Activated CD4-positive, alpha-beta T cell treated with anti-CD3 and anti-CD28 coated beads, Interleukin-2, Interleukin-6, amounts not matched to agents 100 ng/mL and 50 ng/mL, durations not matched to agents 16 hours and 8 hours (primary cell): ENCODE measurements around the gene AXIN2.
A peak's percentile ranks its signal among the peaks of the same experiment; 100 is the strongest.
"Not testable (repeated sequence)": the region's sequence is repeated elsewhere in the genome, so short reads cannot be mapped to it uniquely, and the experiment has no call there.

Experiments
- DNase-seq: peaks from one replicate; pipeline ENCODE4 v3.0.0-alpha.2; 2020

The AXIN2 gene

GRCh38 chr17:65536573-65537342 is 24.7 kb downstream of the AXIN2 start:
- DNase-seq: no peak

- DNase-seq: no peak
Measured at GRCh38 chr17:65535777-65536572, 25.5 kb downstream of the AXIN2 start.

- no peak for DNase-seq
Measured at GRCh38 chr17:65533852-65534457, 27.5 kb downstream of the AXIN2 start.

GRCh38 chr17:65533056-65533745 is 28.2 kb downstream of the AXIN2 start:
- DNase-seq: no peak

GRCh38 chr17:65532101-65532890 is 29.2 kb downstream of the AXIN2 start:
- no peak for DNase-seq

GRCh38 chr17:65531256-65532100 is 30.0 kb downstream of the AXIN2 start:
- no peak for DNase-seq

- DNase-seq: no peak
Measured at GRCh38 chr17:65530523-65531255, 30.8 kb downstream of the AXIN2 start.

- no peak for DNase-seq
Measured at GRCh38 chr17:65529761-65530522, 31.5 kb downstream of the AXIN2 start.

GRCh38 chr17:65529040-65529633 is 32.3 kb downstream of the AXIN2 start:
- DNase-seq: no peak

GRCh38 chr17:65527857-65528591 is 33.4 kb downstream of the AXIN2 start:
- DNase-seq: no peak

GRCh38 chr17:65527381-65527780 is 34.1 kb downstream of the AXIN2 start:
- DNase-seq: no peak

GRCh38 chr17:65526854-65527253 is 34.6 kb downstream of the AXIN2 start:
- DNase-seq: not testable (repeated sequence)

GRCh38 chr17:65523853-65524664 is 37.4 kb downstream of the AXIN2 start:
- DNase-seq: no peak

- peak; percentile 70 for DNase-seq
Measured at GRCh38 chr17:65523411-65523810, 38.0 kb downstream of the AXIN2 start.

- no peak for DNase-seq
Measured at GRCh38 chr17:65522751-65523404, 38.6 kb downstream of the AXIN2 start.

- DNase-seq: no peak
Measured at GRCh38 chr17:65519462-65519861, 42.0 kb downstream of the AXIN2 start.

GRCh38 chr17:65518256-65518655 is 43.2 kb downstream of the AXIN2 start:
- no peak for DNase-seq
